Measurements from ENCODE around the gene CHRNB4.

- no peak for TF ChIP-seq CTCF (IDR thresholded peaks at IDR 0.05)
- TF ChIP-seq POLR2A (IDR thresholded peaks at IDR 0.05): no peak
Observed at GRCh38 chr15:78663703-78664102, 22.7 kb upstream of the CHRNB4 start.
